ENCODE measurements around the gene FFAR2. TPM values are rescaled to one million over a fixed set of nuclear protein-coding genes. Genes with fewer than 3 reads are reported as not detected.

FFAR2 gene
- polyA plus RNA-seq, 2 of the 4 experiments (the other 2 are of a cell fraction), result 0.30 TPM; not detected in 1

- ChIA-PET POLR2A (no interaction called here), CTCF (interaction anchor here (0.7 to 5.8 kb wide), 8 partner anchors 9 to 130 kb away, joined by 3 to 30 read pairs (median 4); partner anchors contain the start of gene KRTDAP)
- no peak overlapping the region for H3K4me2 ChIP-seq
- 63% methylated on average over 21 of the region's 21 CpGs for WGBS (ENCODE audit: missing lambda C conversion rate)
- peak; percentile 88 for FAIRE-seq
- 0 out of 6 replicates have a peak, but pooled peaks of 1 of the 2 experiments have one; percentile 36 for ATAC-seq
- H3K9me3 ChIP-seq, result peaks cover 4% of the 10 kb centered on the region; the same call in 1 of the 3 replicates
- no peak overlapping the region for H3K27ac ChIP-seq
- H3K4me3 ChIP-seq, result no peak overlapping the region
- TF ChIP-seq TP53 (CRISPR knock-in tag; IDR thresholded peaks at IDR 0.05), result no peak
- no peak for TF ChIP-seq RARB (CRISPR knock-in tag; IDR thresholded peaks at IDR 0.05)
- TF ChIP-seq PBX3 (IDR thresholded peaks at IDR 0.05), result no peak
- TF ChIP-seq SREBF2 (IDR thresholded peaks at IDR 0.05), result no peak
- no peak for TF ChIP-seq TFCP2L1 (CRISPR knock-in tag; IDR thresholded peaks at IDR 0.05)
- no peak for TF ChIP-seq RAD21 (conservative IDR thresholded peaks at IDR 0.05 in 1 of 2, IDR thresholded peaks at IDR 0.05 in 1 of 2)
- TF ChIP-seq HDAC2 (IDR thresholded peaks at IDR 0.05), result no peak
- no peak for TF ChIP-seq HOXB5 (CRISPR knock-in tag; IDR thresholded peaks at IDR 0.05)
- TF ChIP-seq SMC3 (IDR thresholded peaks at IDR 0.05), result no peak
- TF ChIP-seq ZNF302 (CRISPR knock-in tag; IDR thresholded peaks at IDR 0.05), result no peak
- TF ChIP-seq E2F6 (IDR thresholded peaks at IDR 0.05; ENCODE audit: borderline replicate concordance, low read depth), result no peak
- no peak for TF ChIP-seq CBX8 (IDR thresholded peaks at IDR 0.05)
- TF ChIP-seq ZSCAN20 (CRISPR knock-in tag; IDR thresholded peaks at IDR 0.05), result no peak
- no peaks in the 10 kb centered on the region for H3K4me1 ChIP-seq
- no peak for DNase-seq (ENCODE audit: low read depth in 1 of 2, low spot score in 1 of 2)
Measured at GRCh38 chr19:35478794-35479677, 31.0 kb downstream of the FFAR2 start.

GRCh38 chr19:35483089-35483488 lies 35.0 kb downstream of the FFAR2 start:
- no peak overlapping the region for H3K4me2 ChIP-seq
- H3K9me3 ChIP-seq, result peaks cover 4% of the 10 kb centered on the region; the same call in 1 of the 3 replicates
- FAIRE-seq (no peak), ATAC-seq (no peak), DNase-seq (ENCODE audit: low read depth in 1 of 2, low spot score in 1 of 2) (no peak)
- POLR2A ChIA-PET, result no interaction called here
- 39% methylated on average over 5 of the region's 5 CpGs for WGBS (ENCODE audit: missing lambda C conversion rate)
- CTCF ChIA-PET, result interaction anchor here (8.6 kb wide), 1 partner anchor 13 kb away, joined by 86 read pairs; no protein-coding TSS in a partner anchor
- H3K4me3 ChIP-seq, result no peak overlapping the region
- TF ChIP-seq ELK1 (IDR thresholded peaks at IDR 0.05; ENCODE audit: low read depth, low read length) (no peak), PBX3 (IDR thresholded peaks at IDR 0.05) (no peak), EHF (CRISPR knock-in tag; IDR thresholded peaks at IDR 0.05) (no peak)
- H3K27ac ChIP-seq, result no peak overlapping the region
- no peaks in the 10 kb centered on the region for H3K4me1 ChIP-seq

GRCh38 chr19:35484252-35485036 lies 36.4 kb downstream of the FFAR2 start:
- ATAC-seq (no peak), DNase-seq (ENCODE audit: low read depth in 1 of 2, low spot score in 1 of 2) (no peak), FAIRE-seq (peak; percentile 85)
- POLR2A ChIA-PET, result no interaction called here
- H3K4me2 ChIP-seq, result no peak overlapping the region
- H3K9me3 ChIP-seq, result peaks cover 4% of the 10 kb centered on the region; the same call in 1 of the 3 replicates
- CTCF ChIA-PET, result interaction anchor here (0.6 to 8.6 kb wide), 5 partner anchors 11 to 131 kb away, joined by 3 to 86 read pairs (median 5); no protein-coding TSS in a partner anchor
- no peak overlapping the region for H3K27ac ChIP-seq
- no peak for TF ChIP-seq POLR2A (IDR thresholded peaks at IDR 0.05; ENCODE audit: low read length)
- TF ChIP-seq MAZ (IDR thresholded peaks at IDR 0.05; ENCODE audit: borderline replicate concordance, low read depth, low read length), result no peak
- no peak for TF ChIP-seq ZFP36 (IDR thresholded peaks at IDR 0.05; ENCODE audit: borderline replicate concordance, partially characterized antibody)
- no peak for TF ChIP-seq CBX2 (IDR thresholded peaks at IDR 0.05; ENCODE audit: borderline replicate concordance, low read depth)
- no peak for TF ChIP-seq CEBPB (IDR thresholded peaks at IDR 0.05)
- TF ChIP-seq FOSB (CRISPR knock-in tag; IDR thresholded peaks at IDR 0.05), result no peak
- no peak for TF ChIP-seq SREBF2 (IDR thresholded peaks at IDR 0.05)
- no peak for TF ChIP-seq MAFK (IDR thresholded peaks at IDR 0.05; ENCODE audit: partially characterized antibody)
- TF ChIP-seq NR3C1 (IDR thresholded peaks at IDR 0.05), result no peak
- no peak for TF ChIP-seq HDAC2 (IDR thresholded peaks at IDR 0.05)
- no peak for TF ChIP-seq PHF8 (IDR thresholded peaks at IDR 0.05; ENCODE audit: borderline replicate concordance, low read depth)
- no peaks in the 10 kb centered on the region for H3K4me1 ChIP-seq
- no peak overlapping the region for H3K4me3 ChIP-seq
- whole genome bisulfite sequencing (ENCODE audit: missing lambda C conversion rate), result 46% methylated on average over 7 of the region's 7 CpGs

Measured in A549 (cell line).